ENCODE measurements around the gene UCK1.

GRCh38 chr9:131524665-131525315, 6.3 kb downstream of the UCK1 start:
- TF ChIP-seq CTBP1 (IDR thresholded peaks at IDR 0.05; ENCODE audit: borderline replicate concordance), result no peak
- no peak for TF ChIP-seq SUZ12 (IDR thresholded peaks at IDR 0.05)
- no peak for TF ChIP-seq SP1 (IDR thresholded peaks at IDR 0.05)
- no peak for TF ChIP-seq ELF4 (IDR thresholded peaks at IDR 0.05)
- TF ChIP-seq ARNT (IDR thresholded peaks at IDR 0.05), result no peak
